Left ventricle myocardium inferior (tissue), 1 donor: ENCODE results near the gene FBXL4. TPM values are rescaled to one million over a fixed set of nuclear protein-coding genes. Genes with fewer than 3 reads are reported as not detected.

Experiments used
- DNase-seq: peaks from one replicate; pipeline ENCODE4 v3.0.0-alpha.2; 2020
- H3K27ac ChIP-seq: fragments of 200-600 bp; replicated peaks from 2 replicates; pipeline ENCODE4 v1.8.0; 2021
- H3K27me3 ChIP-seq: fragments of 200-600 bp; 2 replicates; pipeline ENCODE4 v1.8.0; 2021; ENCODE audit warnings: low read depth
- H3K36me3 ChIP-seq: fragments of 200-600 bp; 2 replicates; pipeline ENCODE4 v1.8.0; 2021
- H3K4me1 ChIP-seq: fragments of 200-600 bp; 2 replicates; pipeline ENCODE4 v1.8.0; 2021
- H3K4me3 ChIP-seq: fragments of 200-600 bp; 2 replicates; pipeline ENCODE4 v1.8.0; 2021; ENCODE audit warnings: mild to moderate bottlenecking, moderate library complexity
- H3K9me3 ChIP-seq: fragments of 200-600 bp; replicated peaks from 2 replicates; pipeline ENCODE4 v1.8.0; 2021
- CTCF ChIP-seq: fragments of 200-600 bp; IDR thresholded peaks from 2 replicates; pipeline ENCODE4 v1.8.0; 2021; ENCODE audit warnings: antibody characterized with exemption, mild to moderate bottlenecking, borderline replicate concordance
- intact Hi-C: fragments of 100-400 bp; cut with micrococcal nuclease; formaldehyde crosslinking; loops from one replicate; pipeline ENCODE4 v1.11.0; 2022
- total RNA-seq: library from RNA; stranded (reverse); fragmentation: NEBNext Ultra II Directional; extraction: Animal tissue kit (Norgen Biotek cat#: 25700); gene quantifications from one replicate; pipeline ENCODE4 v1.2.1, GENCODE V29; 2021
- donor health status: DM: no; HTN: yes; CAD: no; lungs with severe emphysema.

FBXL4 gene
- total RNA-seq, 1 donor from 2014 or later = 17.2 TPM

- H3K9me3 ChIP-seq = no peaks in the 10 kb centered on the region
- no peak overlapping the region for H3K4me3 ChIP-seq
- no peak for DNase-seq
- H3K27me3 ChIP-seq = peaks cover 100% of the 10 kb centered on the region
- peaks cover 55% of the 10 kb centered on the region for H3K4me1 ChIP-seq
- no peak overlapping the region for H3K27ac ChIP-seq
- intact Hi-C loops = no loop called here
- no peaks in the 10 kb centered on the region for H3K36me3 ChIP-seq
- TF ChIP-seq CTCF = no peak
These were observed 119.4 kb downstream of the FBXL4 start for GRCh38 chr6:98828211-98828788.

- Histone ChIP-seq H3K4me1 (peaks cover 47% of the 10 kb centered on the region), H3K36me3 (no peaks in the 10 kb centered on the region), H3K27me3 (peaks cover 100% of the 10 kb centered on the region), H3K4me3 (peak overlapping the region; percentile 33), H3K9me3 (no peaks in the 10 kb centered on the region), H3K27ac (no peak overlapping the region)
- intact Hi-C loops = no loop called here
- no peak for DNase-seq
- TF ChIP-seq CTCF = no peak
These were observed 120.2 kb downstream of the FBXL4 start for GRCh38 chr6:98827295-98828159.

- Histone ChIP-seq H3K27ac (no peak overlapping the region), H3K36me3 (no peaks in the 10 kb centered on the region), H3K4me3 (no peak overlapping the region), H3K9me3 (no peaks in the 10 kb centered on the region), H3K27me3 (peaks cover 100% of the 10 kb centered on the region), H3K4me1 (peaks cover 29% of the 10 kb centered on the region)
- no peak for DNase-seq
- intact Hi-C loops = no loop called here
- no peak for TF ChIP-seq CTCF
These were observed 122.0 kb downstream of the FBXL4 start for GRCh38 chr6:98825600-98826230.

- intact Hi-C loops = no loop called here
- Histone ChIP-seq H3K4me3 (peak overlapping the region; percentile 45), H3K4me1 (peaks cover 29% of the 10 kb centered on the region), H3K27me3 (peaks cover 100% of the 10 kb centered on the region), H3K9me3 (no peaks in the 10 kb centered on the region), H3K27ac (no peak overlapping the region), H3K36me3 (no peaks in the 10 kb centered on the region)
- DNase-seq = no peak
- no peak for TF ChIP-seq CTCF
These were observed 122.7 kb downstream of the FBXL4 start for GRCh38 chr6:98824902-98825599.

GRCh38 chr6:98824162-98824901 is 123.4 kb downstream of the FBXL4 start:
- peak overlapping the region; percentile 45 for H3K4me3 ChIP-seq
- no peak for TF ChIP-seq CTCF

More at GRCh38 chr6:98824162-98824901, 123.4 kb downstream of the FBXL4 start:
- DNase-seq = no peak
- intact Hi-C loops = no loop called here
- H3K9me3 ChIP-seq = no peaks in the 10 kb centered on the region
- H3K27me3 ChIP-seq = peaks cover 99% of the 10 kb centered on the region
- no peaks in the 10 kb centered on the region for H3K36me3 ChIP-seq
- H3K27ac ChIP-seq = no peak overlapping the region
- H3K4me1 ChIP-seq = peaks cover 29% of the 10 kb centered on the region
